ENCODE measurements around the gene OBI1.

DNA sequence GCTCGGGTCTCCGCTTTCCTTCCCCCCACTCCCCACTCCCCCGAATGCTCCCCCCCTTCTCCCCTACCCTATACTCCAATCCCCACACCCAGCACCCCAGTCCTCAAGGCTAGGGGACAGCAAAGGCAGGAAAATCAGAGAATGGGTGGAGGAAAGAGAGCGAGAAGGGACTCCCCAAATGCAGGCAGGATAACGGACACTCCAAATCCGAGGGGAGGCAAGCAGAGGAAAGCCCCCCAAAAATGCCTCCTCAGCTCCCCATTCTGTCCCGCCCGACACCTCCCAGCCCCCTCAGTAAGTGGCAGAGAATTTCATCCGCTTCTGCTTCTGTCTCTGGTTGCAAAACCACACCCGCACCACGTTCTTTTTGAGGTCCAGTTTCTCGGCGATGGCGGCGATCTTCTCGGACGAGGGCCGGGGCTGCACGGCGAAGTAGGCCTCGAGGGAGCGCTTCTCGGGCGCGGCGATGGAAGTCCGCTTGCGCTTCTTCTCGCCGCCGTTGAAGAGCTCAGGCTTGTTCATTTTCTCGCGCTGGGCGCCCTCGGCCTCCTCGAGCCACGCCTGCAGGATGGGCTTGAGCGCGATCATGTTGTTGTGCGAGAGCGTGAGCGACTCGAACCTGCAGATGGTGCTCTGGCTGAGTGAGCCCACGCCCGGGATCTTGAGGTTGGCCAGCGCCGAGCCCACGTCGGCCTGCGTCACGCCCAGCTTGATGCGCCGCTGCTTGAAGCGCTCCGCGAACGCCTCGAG is 57.7 kb downstream of the OBI1 start:
- TF ChIP-seq MAZ (IDR thresholded peaks at IDR 0.05; ENCODE audit: borderline replicate concordance, low read depth, low read length) (no peak), EP300 (IDR thresholded peaks at IDR 0.05) (no peak), POLR2A (IDR thresholded peaks at IDR 0.05; ENCODE audit: low read length) (no peak), SREBF2 (IDR thresholded peaks at IDR 0.05) (no peak), RAD21 (conservative IDR thresholded peaks at IDR 0.05 in 1 of 2, IDR thresholded peaks at IDR 0.05 in 1 of 2) (no peak)
- TF ChIP-seq, protein P1, sequence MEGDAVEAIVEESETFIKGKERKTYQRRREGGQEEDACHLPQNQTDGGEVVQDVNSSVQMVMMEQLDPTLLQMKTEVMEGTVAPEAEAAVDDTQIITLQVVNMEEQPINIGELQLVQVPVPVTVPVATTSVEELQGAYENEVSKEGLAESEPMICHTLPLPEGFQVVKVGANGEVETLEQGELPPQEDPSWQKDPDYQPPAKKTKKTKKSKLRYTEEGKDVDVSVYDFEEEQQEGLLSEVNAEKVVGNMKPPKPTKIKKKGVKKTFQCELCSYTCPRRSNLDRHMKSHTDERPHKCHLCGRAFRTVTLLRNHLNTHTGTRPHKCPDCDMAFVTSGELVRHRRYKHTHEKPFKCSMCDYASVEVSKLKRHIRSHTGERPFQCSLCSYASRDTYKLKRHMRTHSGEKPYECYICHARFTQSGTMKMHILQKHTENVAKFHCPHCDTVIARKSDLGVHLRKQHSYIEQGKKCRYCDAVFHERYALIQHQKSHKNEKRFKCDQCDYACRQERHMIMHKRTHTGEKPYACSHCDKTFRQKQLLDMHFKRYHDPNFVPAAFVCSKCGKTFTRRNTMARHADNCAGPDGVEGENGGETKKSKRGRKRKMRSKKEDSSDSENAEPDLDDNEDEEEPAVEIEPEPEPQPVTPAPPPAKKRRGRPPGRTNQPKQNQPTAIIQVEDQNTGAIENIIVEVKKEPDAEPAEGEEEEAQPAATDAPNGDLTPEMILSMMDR (IDR thresholded peaks at IDR 0.05) = no peak
- TF ChIP-seq, protein P2, sequence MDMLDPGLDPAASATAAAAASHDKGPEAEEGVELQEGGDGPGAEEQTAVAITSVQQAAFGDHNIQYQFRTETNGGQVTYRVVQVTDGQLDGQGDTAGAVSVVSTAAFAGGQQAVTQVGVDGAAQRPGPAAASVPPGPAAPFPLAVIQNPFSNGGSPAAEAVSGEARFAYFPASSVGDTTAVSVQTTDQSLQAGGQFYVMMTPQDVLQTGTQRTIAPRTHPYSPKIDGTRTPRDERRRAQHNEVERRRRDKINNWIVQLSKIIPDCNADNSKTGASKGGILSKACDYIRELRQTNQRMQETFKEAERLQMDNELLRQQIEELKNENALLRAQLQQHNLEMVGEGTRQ (IDR thresholded peaks at IDR 0.05) = no peak
